CD4-positive, alpha-beta T cell treated with Interleukin-1 beta for 1 hour (primary cell): ENCODE measurements around the gene FMO1.
A peak's percentile ranks its signal among the peaks of the same experiment; 100 is the strongest.
"Not testable (repeated sequence)": the region's sequence is repeated elsewhere in the genome, so short reads cannot be mapped to it uniquely, and the experiment has no call there.

Experiments used
- DNase-seq, 2 donors: peaks; one replicate each; pipeline ENCODE4 v3.0.0-alpha.2; 2020 to 2022

FMO1 gene

GRCh38 chr1:171248302-171248701 lies at the start of gene FMO1:
TSS of gene FMO1 (plus strand) at chr1:171248494. CDS start at chr1:171258088, 9,594 bp downstream.
- DNase-seq: no peak

- no peak for DNase-seq
Observed at GRCh38 chr1:171204296-171204695, 44.0 kb upstream of the FMO1 start.

GRCh38 chr1:171206204-171206977 lies 41.9 kb upstream of the FMO1 start:
- DNase-seq: no peak

GRCh38 chr1:171206978-171207355 lies 41.3 kb upstream of the FMO1 start:
- DNase-seq: no peak

GRCh38 chr1:171207377-171207776 lies 40.9 kb upstream of the FMO1 start:
- DNase-seq: no peak

- DNase-seq: no peak
Observed at GRCh38 chr1:171210355-171210754, 37.9 kb upstream of the FMO1 start.

- peak in 1 of 2 donors; percentile 5 for DNase-seq
Observed at GRCh38 chr1:171212607-171213351, 35.5 kb upstream of the FMO1 start.

- no peak for DNase-seq
Observed at GRCh38 chr1:171213559-171214454, 34.5 kb upstream of the FMO1 start.

- no peak for DNase-seq
Observed at GRCh38 chr1:171217658-171218443, 30.4 kb upstream of the FMO1 start.

GRCh38 chr1:171218661-171219060 lies 29.6 kb upstream of the FMO1 start:
- no peak for DNase-seq

- no peak for DNase-seq
Observed at GRCh38 chr1:171219346-171220080, 28.8 kb upstream of the FMO1 start.

GRCh38 chr1:171220081-171220420 lies 28.2 kb upstream of the FMO1 start:
- DNase-seq: no peak

GRCh38 chr1:171220581-171221054 lies 27.7 kb upstream of the FMO1 start:
- no peak for DNase-seq

- DNase-seq: no peak
Observed at GRCh38 chr1:171221665-171222591, 26.4 kb upstream of the FMO1 start.

GRCh38 chr1:171222936-171223335 lies 25.4 kb upstream of the FMO1 start:
- no peak for DNase-seq

- DNase-seq: not testable (repeated sequence)
Observed at GRCh38 chr1:171224257-171224656, 24.0 kb upstream of the FMO1 start.

- DNase-seq: peak; percentile 6 to 15
Observed at GRCh38 chr1:171226747-171227370, 21.4 kb upstream of the FMO1 start.

GRCh38 chr1:171231326-171231725 lies 17.0 kb upstream of the FMO1 start:
- DNase-seq: no peak

GRCh38 chr1:171233183-171233582 lies 15.1 kb upstream of the FMO1 start:
- DNase-seq: no peak

- not testable (repeated sequence) for DNase-seq
Observed at GRCh38 chr1:171236231-171236630, 12.1 kb upstream of the FMO1 start.
